Left hindlimb (tissue), 1 donor: ENCODE data around the gene TJP3.
"Not testable (repeated sequence)": the region's sequence is repeated elsewhere in the genome, so short reads cannot be mapped to it uniquely, and the experiment has no call there.

ENCODE experiments used
- DNase-seq: peaks from one replicate; pipeline ENCODE4 v3.0.0-alpha.2; 2018

Gene TJP3

DNA sequence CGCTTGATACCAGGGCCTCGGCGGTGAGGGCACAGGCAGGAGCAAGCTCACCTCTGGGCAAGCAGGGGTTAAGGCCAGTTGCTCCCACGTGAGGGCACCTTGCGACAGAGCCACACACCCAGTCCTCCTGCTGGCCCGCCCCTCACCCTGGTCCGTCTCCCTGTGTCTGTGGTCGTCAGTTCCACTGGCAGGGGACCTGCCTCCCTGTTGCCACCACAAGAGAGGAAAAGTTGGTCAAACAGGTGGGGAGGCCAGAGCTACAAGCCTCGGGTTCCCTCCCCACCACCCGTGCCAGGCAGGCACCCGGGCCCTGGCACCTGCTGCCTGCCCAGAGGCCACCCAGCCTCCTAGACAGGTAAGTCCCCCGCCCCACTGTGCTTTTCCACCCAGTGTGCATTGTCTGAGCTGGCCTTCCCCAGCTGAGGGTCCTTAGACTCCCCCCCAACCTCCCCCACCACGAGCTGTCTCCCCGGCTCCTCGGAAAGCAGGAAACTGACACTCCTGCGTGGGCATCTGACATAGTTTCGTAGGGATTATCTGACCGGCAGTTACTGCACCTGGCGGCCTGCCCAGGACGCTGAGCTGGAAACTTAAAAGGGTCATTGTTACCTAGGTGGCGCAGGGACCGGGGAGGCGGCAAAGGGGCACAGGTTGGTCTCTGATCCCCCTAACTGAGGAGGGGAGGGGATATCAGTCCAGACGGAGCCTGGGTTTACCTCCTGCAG is at the start of gene TJP3:
Gene TJP3, plus strand, starts transcription at position 178 of the 725 bp plus-strand sequence. CDS start 20,049 bp downstream, outside the sequence.
- no peak for DNase-seq

- no peak for DNase-seq
These were observed 49.1 kb upstream of the TJP3 start for GRCh38 chr19:3658870-3659745.

DNA sequence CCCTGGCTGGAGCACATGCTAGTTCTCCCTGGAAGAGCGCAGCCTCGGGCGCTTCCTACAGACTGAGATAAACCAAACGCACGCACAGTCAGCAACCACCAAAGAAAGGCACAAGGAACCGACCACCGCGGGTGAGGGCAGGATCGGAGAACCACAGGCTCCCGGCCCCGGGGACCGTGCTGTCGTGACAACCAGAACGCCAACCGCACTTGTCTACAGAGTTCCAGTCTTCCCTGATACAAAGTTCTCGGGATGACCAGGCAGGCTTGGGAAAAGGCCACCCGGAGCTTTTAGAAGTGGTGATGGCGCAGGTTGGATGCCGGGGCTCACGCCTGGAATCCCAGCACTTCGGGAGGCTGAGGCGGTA is 48.5 kb upstream of the TJP3 start:
- no peak for DNase-seq

DNA sequence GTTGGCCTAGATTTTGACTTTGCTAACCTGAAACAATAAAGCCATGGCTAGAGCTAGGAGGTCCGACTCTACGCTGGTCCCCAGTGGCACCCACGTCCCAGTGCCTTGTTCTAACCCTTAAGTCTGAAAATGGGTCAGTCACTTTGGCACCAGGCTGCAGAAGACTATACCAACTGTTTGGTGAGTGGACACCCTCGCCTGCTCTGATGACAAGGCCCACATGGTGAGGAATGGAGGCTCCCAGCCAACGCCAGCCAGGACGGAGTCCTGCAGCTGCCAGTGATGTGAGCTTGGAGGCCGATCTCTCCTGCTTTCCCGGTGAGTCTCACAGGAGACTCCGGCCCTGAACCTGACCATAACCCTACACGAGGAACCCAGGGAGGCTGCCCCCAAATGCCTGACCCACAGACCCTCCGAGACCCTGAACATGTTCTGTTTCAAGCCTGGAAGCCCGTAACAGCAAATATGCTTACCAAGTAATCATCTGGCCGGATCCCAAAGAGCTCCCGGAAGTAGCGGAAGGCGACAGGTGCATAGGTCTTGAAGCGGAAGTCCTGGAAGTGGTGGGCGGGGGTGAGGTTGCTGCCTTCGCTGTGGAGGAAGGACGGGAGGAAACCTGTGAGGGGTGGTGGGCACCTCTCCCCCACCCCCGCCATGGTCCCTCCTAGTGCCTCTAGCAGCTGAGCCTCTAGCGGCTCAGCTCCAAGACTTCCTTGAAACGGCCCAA is 47.5 kb upstream of the TJP3 start:
- DNase-seq: no peak

DNA sequence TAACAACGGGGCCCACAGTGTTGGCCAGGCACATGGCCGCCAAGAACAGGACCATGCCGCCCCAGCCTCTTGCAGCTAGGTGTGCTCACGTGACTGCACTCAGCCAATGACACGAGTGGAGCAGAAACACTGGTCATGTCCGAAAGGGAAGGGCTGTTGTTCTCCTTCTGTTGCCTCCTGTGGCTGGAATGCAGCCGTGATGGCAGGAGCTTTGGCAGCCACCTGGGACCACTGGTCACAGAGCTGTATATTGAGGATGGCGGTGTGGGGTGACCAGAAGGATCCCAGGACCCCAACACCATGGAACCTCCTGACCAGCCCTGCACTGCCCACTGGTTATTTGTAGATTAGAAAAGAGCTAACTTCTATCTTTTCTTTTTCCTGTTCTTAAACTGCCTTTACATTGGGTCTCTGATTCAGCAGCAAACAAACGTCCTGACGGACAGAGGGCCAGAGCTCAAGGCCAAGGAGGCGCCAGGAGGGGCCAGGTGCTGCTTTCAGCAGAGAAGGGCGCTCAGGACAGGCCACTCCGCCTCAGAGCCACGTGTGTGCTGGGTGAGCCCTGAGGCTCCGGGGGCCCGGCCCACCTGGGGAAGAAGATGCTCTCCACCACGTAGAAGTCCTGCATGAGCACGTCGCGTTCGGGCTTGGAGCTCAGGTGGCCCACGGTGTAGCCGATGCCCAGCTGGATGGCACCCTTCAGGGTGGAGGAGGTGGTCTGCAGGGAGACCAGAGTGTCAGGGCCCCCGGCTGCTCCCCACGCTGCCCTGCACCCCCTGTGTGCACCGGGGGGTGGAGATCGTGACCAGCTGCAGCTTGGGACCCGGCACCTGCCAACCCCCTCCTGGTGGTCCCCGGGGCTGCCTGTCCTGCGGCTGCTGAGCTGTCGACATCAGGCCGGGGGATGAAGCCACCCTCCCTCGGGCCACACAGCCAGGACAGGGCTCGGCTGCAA is 46.6 kb upstream of the TJP3 start:
- DNase-seq: no peak

DNA sequence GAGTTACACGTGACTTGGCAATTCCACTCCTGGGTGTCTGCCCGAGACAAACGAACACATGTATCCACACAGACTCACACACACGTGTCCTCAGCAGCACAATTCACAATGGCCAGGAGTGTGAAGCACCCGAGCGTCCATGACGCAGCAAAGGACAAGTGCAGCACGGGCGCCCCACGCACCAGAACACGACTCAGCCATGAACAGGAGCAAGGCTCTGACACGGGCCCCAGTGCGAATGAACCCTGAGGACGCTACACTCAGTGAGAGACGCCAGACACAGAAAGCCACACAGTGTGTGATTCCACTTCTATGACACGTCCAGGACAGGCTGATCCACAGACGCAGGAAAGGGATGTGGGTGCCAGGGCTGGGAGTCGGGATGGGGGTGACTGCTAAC is 44.3 kb upstream of the TJP3 start:
- DNase-seq: no peak

DNA sequence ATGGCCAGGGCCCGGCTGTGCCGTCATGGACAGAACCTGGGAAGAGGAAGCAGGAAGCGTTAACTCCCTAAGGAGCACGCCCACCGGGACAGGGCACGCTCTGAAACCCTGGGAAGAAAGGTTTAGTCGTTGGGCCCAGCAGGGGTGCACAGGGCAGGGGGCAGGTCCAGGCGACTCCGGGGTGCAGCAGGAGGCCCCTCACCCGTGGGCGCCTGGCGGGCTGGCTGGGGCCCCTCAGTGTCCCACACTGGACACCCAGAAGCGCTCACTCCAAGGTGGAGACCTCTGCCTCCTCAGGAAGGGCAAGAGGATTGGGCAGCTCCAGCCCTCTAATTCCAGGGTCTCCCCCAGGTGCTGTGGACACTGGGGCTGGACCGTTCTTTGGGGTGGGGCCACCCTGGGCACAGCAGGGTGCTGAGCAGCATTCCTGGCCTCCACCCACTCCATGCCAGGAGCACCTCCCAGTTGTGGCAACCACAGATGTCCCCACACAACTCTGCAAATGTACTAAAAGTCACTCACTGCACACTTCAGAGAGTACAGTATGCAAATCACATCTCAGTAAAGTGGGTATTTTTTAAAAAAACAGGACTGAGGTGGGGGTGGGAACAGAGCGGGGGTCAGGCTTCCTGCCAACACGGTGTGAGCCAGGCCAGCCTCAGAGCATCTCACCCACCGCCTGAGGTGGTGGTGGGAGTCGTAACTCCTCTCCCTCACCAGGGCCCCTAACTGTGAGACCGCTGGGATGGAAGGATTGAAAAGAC is 43.1 kb upstream of the TJP3 start:
- DNase-seq: no peak

DNA sequence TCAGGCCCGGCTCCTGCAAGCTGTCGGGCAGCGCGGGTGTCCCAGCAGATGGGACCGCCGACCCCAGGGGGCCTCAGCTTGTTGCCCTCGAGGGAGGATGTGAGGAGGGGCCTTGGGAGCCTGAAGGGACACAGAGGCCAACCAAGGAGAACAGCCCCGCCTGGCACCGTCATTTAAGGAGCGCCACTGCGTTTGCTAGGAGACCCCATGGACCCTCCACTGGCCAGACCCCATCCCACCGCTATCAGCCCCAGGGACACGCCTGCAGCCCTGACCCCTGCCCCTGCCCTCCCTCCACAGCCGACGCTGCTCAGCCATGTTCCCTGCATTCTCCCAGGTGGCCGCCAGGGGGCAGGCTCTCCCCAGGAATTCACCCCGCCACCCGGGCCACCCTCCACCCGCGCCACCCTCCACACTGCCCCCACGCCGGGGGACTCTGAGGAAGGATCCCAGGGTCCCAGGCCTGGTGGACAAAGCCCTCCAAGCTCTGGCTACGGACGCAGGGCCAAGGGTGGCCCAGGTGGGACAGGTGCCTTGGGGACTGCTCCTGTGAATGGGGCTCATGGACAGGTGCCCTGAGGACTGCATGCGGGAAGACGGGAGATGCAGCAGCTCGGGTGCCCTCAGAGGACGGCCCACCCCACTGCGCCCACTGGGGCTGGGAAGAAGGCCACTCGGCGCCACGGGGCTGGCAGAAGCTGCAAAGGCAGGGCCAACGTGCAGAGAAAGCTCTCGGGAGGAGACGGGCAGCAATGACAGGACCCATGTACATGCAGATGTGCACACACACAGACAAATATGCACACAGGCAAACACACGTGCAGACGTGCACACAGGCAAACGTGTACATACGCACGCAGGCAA is 42.3 kb upstream of the TJP3 start:
- DNase-seq: peak; percentile 64

- DNase-seq: not testable (repeated sequence)
These were observed 41.7 kb upstream of the TJP3 start for GRCh38 chr19:3666545-3666856.

DNA sequence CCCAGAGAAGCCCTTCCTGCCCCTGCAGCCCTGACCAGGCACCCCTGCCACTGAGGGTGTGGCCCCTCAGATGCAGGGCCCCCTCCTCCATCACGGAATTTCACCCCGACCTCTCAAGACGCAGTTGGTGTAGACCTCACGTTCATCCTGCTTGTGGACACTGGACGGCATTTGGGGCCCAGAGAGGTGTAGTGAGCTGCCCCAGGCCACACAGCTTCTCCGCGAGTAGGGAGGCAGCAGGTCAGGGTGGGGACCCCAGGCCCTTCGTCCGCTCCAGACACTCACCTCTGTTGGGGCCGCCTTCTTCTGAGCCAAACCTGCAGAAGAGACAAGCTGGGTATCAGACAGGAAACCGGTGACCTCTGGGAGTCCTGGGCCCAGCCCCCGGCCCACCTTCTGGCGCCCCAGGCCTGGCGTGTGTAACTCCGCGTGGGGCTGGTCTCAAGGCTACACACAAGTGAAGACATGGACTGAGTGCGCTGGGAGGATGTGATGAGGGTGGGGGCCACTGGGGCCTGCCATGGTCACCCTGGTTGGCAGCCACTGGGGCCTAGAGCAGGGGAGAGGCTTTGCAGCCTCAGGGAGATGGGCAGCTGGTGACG is 41.0 kb upstream of the TJP3 start:
- no peak for DNase-seq

DNA sequence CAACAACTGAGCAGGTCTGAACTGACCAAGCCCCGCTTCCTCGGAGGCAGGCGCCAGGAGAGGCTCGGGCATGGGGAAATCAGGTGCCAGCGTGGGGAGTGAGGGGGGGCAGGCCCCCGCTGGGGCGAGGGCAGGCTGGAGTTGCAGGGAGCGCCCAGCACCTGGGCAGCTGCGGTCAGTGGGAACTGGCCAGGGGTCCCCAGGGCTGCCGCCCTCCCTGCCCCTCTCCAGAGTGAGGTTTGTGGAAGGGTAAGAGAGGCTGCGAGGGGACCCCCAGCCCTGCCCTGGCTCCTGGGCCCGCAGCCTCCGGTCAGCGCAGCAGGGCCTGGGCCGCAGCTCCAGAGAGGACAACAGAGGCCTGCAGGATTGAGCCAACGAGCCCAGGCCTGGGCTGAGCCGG is 40.4 kb upstream of the TJP3 start:
- no peak for DNase-seq

GRCh38 chr19:3668331-3669081 is 39.7 kb upstream of the TJP3 start:
- DNase-seq: peak; percentile 63

- DNase-seq: no peak
These were observed 38.9 kb upstream of the TJP3 start for GRCh38 chr19:3669082-3669946.

- peak; percentile 83 for DNase-seq
These were observed 38.0 kb upstream of the TJP3 start for GRCh38 chr19:3669947-3670795.

DNA sequence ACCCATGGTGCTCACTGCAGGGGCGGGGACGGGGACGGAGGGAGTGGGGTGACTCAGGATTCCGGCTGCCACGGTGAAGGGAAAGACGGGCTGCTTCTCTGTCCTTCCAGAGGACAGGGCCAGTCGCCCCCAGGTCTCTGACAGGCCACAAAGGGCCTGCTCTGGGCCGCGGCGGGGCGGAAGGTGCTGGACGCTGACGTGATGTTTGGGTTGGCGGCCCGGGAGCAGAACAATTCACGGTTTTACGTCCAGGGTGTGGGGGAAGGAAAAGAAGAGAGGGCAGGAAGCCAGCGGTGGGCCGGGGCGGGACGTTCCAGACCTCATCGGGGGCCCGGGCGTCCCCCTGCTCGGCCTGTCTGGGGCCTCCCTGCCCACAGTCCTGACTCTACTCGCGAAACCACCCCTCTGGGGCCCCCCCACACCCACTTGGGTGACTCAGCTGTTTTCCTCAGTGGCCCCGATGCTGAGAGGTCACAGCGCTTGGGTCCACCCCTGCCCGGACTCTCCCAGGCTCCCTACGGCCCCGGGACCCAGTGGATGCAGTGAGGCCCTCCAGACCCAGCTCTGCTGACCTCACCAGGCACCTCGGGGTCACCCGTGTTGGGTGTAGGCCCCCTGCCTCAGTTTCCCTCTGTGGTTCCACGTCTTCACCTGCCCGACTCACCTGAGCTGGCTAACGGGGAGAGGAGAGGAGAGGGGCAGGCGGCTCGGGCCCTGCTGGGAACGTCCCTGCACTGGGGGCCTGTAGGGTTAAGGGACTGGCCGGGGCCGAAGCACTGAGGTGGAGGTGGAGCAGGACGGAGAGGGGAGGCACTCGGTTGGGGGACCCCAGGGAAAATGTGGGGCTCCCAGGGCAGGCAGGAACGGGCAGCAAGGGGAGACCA is 37.1 kb upstream of the TJP3 start:
- DNase-seq: peak; percentile 90
